ENCODE data around the gene IFNA1.

Gene IFNA1

DNA sequence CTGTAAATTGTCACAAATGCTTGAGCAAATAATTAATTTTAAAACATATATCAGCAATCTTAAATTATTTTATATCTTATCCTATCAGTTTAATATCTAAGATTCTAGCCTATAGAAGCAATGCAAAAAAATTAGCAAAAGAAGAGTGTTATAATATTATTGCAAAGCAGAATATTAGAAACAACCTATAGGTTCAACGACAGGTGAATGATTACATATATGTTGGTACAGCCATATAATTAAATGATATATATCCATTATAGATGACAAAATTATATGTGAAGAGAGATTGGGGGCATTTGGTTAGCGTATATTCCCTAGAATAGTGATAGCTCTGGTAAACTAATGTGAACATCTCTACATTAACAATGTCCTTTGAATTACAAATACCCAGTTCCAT lies 42.0 kb downstream of the IFNA1 start, which contains the start of gene IFNE:
Gene IFNE, minus strand, starts transcription at position 101 of the 400 bp plus-strand sequence. CDS start 619 bp downstream, outside the sequence.
- TF ChIP-seq, protein P1, sequence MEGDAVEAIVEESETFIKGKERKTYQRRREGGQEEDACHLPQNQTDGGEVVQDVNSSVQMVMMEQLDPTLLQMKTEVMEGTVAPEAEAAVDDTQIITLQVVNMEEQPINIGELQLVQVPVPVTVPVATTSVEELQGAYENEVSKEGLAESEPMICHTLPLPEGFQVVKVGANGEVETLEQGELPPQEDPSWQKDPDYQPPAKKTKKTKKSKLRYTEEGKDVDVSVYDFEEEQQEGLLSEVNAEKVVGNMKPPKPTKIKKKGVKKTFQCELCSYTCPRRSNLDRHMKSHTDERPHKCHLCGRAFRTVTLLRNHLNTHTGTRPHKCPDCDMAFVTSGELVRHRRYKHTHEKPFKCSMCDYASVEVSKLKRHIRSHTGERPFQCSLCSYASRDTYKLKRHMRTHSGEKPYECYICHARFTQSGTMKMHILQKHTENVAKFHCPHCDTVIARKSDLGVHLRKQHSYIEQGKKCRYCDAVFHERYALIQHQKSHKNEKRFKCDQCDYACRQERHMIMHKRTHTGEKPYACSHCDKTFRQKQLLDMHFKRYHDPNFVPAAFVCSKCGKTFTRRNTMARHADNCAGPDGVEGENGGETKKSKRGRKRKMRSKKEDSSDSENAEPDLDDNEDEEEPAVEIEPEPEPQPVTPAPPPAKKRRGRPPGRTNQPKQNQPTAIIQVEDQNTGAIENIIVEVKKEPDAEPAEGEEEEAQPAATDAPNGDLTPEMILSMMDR (conservative IDR thresholded peaks at IDR 0.05; ENCODE audit: low read depth, low read length): no peak
- no peak within 1 kb of the TSS for H3K4me3 ChIP-seq (ENCODE audit: low read length)
- DNase-seq (ENCODE audit: low read depth): no peak
